Measurements from ENCODE around the gene FAF2. TPM values are rescaled to one million over a fixed set of nuclear protein-coding genes. Genes with fewer than 3 reads are reported as not detected.

Gene FAF2
- total RNA-seq, 2 experiments from 2014 or later: 41.7 to 42.9 TPM

- ChIA-PET CTCF (no interaction called here), POLR2A (interaction anchor here (0.8 kb wide), 1 partner anchor 137 kb away, joined by 6 read pairs; the partner anchor contains the start of genes HIGD2A and NOP16)
Measured at GRCh38 chr5:176524987-176525386, 76.8 kb downstream of the FAF2 start.

GRCh38 chr5:176525677-176526076, 77.5 kb downstream of the FAF2 start:
- CTCF ChIA-PET: no interaction called here
- POLR2A ChIA-PET: interaction anchor here (0.5 kb wide), 1 partner anchor 62 kb away, joined by 3 read pairs; no protein-coding TSS in a partner anchor

- CTCF ChIA-PET: no interaction called here
- POLR2A ChIA-PET: no interaction called here
Measured at GRCh38 chr5:176526462-176526861, 78.3 kb downstream of the FAF2 start.

- POLR2A ChIA-PET: no interaction called here
- CTCF ChIA-PET: no interaction called here
Measured at GRCh38 chr5:176527246-176528222, 79.3 kb downstream of the FAF2 start.

- POLR2A ChIA-PET: no interaction called here
- CTCF ChIA-PET: no interaction called here
Measured at GRCh38 chr5:176528301-176528700, 80.1 kb downstream of the FAF2 start.

- ChIA-PET POLR2A (no interaction called here), CTCF (no interaction called here)
Measured at GRCh38 chr5:176528761-176529115, 80.6 kb downstream of the FAF2 start.

GRCh38 chr5:176529116-176529740, 81.0 kb downstream of the FAF2 start:
- ChIA-PET CTCF (interaction anchor here (0.6 to 1.0 kb wide), 2 partner anchors 80 to 116 kb away, joined by 3 to 4 read pairs; partner anchors contain the start of gene FAF2), POLR2A (interaction anchor here (0.9 kb wide), 1 partner anchor 13 kb away, joined by 4 read pairs; no protein-coding TSS in a partner anchor)

GRCh38 chr5:176529741-176530141, 81.6 kb downstream of the FAF2 start:
- CTCF ChIA-PET: interaction anchor here (0.6 to 1.3 kb wide), 3 partner anchors 13 to 115 kb away, joined by 3 to 5 read pairs (median 4); partner anchors contain the start of gene FAF2
- POLR2A ChIA-PET: interaction anchor here (0.9 kb wide), 1 partner anchor 13 kb away, joined by 4 read pairs; no protein-coding TSS in a partner anchor

- ChIA-PET CTCF (interaction anchor here (1.0 to 1.3 kb wide), 2 partner anchors 12 to 13 kb away, joined by 3 to 5 read pairs; no protein-coding TSS in a partner anchor), POLR2A (interaction anchor here (0.6 to 1.9 kb wide), 3 partner anchors 13 to 696 kb away, joined by 3 to 6 read pairs (median 4); no protein-coding TSS in a partner anchor)
Measured at GRCh38 chr5:176530393-176530982, 82.3 kb downstream of the FAF2 start.

- POLR2A ChIA-PET: interaction anchor here (0.6 to 1.9 kb wide), 3 partner anchors 12 to 697 kb away, joined by 3 to 6 read pairs (median 4); no protein-coding TSS in a partner anchor
- CTCF ChIA-PET: interaction anchor here (1.0 to 1.3 kb wide), 4 partner anchors 12 to 115 kb away, joined by 3 to 5 read pairs (median 4); partner anchors contain the start of gene CLTB
Measured at GRCh38 chr5:176530983-176531901, 83.1 kb downstream of the FAF2 start.

GRCh38 chr5:176531902-176532493, 83.8 kb downstream of the FAF2 start:
- ChIA-PET POLR2A (interaction anchor here (1.2 to 3.8 kb wide), 3 partner anchors 12 to 85 kb away, joined by 4 to 18 read pairs (median 6); partner anchors contain the start of gene FAF2), CTCF (interaction anchor here (1.2 to 3.1 kb wide), 4 partner anchors 12 to 116 kb away, joined by 3 to 11 read pairs (median 4); partner anchors contain the start of gene CLTB)

GRCh38 chr5:176532795-176533194, 84.6 kb downstream of the FAF2 start:
- ChIA-PET POLR2A (interaction anchor here (1.3 to 3.8 kb wide), 2 partner anchors 11 to 85 kb away, joined by 14 to 18 read pairs; partner anchors contain the start of gene FAF2), CTCF (interaction anchor here (2.0 to 3.1 kb wide), 4 partner anchors 11 to 117 kb away, joined by 4 to 11 read pairs (median 8); partner anchors contain the start of genes CLTB and FAF2)

GRCh38 chr5:176533390-176533789, 85.2 kb downstream of the FAF2 start:
- ChIA-PET POLR2A (interaction anchor here (0.5 to 3.8 kb wide), 5 partner anchors 10 to 85 kb away, joined by 3 to 18 read pairs (median 3); partner anchors contain the start of gene FAF2), CTCF (interaction anchor here (1.0 to 3.1 kb wide), 5 partner anchors 11 to 117 kb away, joined by 3 to 11 read pairs (median 7); partner anchors contain the start of genes CLTB and FAF2)

- CTCF ChIA-PET: interaction anchor here (1.0 to 3.1 kb wide), 6 partner anchors 10 to 118 kb away, joined by 3 to 11 read pairs (median 7); partner anchors contain the start of genes CLTB and FAF2
- POLR2A ChIA-PET: interaction anchor here (0.5 to 3.8 kb wide), 7 partner anchors 9 to 146 kb away, joined by 3 to 18 read pairs (median 3); partner anchors contain the start of genes FAF2, HIGD2A and NOP16
Measured at GRCh38 chr5:176533894-176534611, 85.9 kb downstream of the FAF2 start.

GRCh38 chr5:176534640-176535039, 86.5 kb downstream of the FAF2 start:
- CTCF ChIA-PET: interaction anchor here (1.0 to 3.1 kb wide), 5 partner anchors 9 to 119 kb away, joined by 3 to 11 read pairs (median 7); partner anchors contain the start of genes CLTB and FAF2
- POLR2A ChIA-PET: interaction anchor here (1.0 to 3.8 kb wide), 3 partner anchors 9 to 147 kb away, joined by 3 to 18 read pairs (median 3); partner anchors contain the start of genes FAF2, HIGD2A and NOP16

GRCh38 chr5:176535101-176535663, 87.0 kb downstream of the FAF2 start:
- ChIA-PET POLR2A (interaction anchor here (0.9 to 3.8 kb wide), 3 partner anchors 8 to 146 kb away, joined by 3 to 18 read pairs (median 4); partner anchors contain the start of gene FAF2), CTCF (interaction anchor here (0.7 to 3.1 kb wide), 3 partner anchors 9 to 119 kb away, joined by 3 to 11 read pairs (median 7); partner anchors contain the start of gene CLTB)
